Measurements from ENCODE around the gene EXOSC10.
"Not testable (repeated sequence)": the region's sequence is repeated elsewhere in the genome, so short reads cannot be mapped to it uniquely, and the experiment has no call there.

EXOSC10 gene

GRCh38 chr1:11107599-11107998 lies 7.9 kb upstream of the EXOSC10 start:
- no peak for DNase-seq

DNA sequence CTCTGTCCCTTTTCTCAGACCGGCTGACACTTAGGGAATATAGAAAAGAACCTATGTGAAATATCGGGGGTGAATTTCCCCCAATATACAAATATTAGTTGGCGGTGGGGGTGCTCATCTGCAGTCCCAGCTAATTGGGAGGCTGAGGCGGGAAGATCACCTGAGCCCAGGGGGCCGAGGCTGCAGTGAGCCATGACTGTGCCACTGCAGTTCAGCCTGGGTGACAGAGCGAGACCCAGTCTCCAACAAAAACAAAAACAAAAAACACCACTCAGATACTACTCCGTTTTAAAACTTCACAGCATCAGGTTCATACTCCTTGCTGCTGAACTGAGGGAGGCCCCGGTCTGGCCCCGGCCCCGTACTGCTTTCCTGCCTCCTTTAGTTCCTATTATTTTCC lies 5.9 kb upstream of the EXOSC10 start:
- DNase-seq = no peak

- DNase-seq = no peak
These were observed 1.7 kb upstream of the EXOSC10 start for GRCh38 chr1:11101347-11101746.

- DNase-seq = not testable (repeated sequence)
These were observed 1.1 kb upstream of the EXOSC10 start for GRCh38 chr1:11100806-11101205.

DNA sequence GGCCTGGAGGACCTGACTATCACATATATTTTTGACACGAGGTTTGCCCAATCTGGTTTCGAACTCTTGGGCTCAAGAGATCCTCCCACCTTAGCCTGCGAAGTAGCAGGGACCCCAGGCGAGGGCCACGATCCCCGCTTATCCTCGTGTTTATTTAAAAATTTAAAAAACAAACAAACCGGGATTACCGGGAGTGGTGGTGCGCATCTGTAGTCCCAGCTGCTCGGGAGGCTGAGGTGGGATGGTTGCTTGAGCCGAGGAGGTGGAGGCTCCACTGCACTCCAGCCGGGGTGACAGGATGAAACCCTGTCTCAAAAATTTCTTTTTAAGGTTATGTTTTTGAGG lies 452 bp upstream of the EXOSC10 start:
- no peak for DNase-seq

GRCh38 chr1:11098931-11099309 lies 749 bp downstream of the EXOSC10 start:
- no peak for DNase-seq

GRCh38 chr1:11083784-11084183 lies 15.9 kb downstream of the EXOSC10 start:
- DNase-seq = not testable (repeated sequence)

DNA sequence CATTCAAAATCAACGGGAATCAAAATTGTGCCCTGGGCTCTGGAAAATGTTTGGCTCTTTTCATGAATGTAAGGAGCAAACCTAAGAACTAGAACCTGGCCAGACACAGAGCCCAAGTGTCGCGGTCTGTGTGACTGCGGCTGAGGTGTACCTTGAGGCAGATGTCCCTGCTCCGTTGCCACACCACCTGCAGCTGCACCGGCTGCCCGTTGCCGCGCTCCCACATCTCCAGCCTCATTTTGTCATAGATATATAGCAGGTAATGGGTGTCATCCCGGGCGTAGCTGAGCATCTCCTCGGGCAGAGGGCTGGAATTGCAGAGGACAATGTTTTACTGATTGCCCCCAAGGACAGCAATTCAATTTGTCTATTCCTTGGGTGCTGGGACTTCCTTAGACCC lies 18.7 kb downstream of the EXOSC10 start:
- no peak for DNase-seq

- DNase-seq = no peak
These were observed 21.0 kb downstream of the EXOSC10 start for GRCh38 chr1:11078631-11079030.

DNA sequence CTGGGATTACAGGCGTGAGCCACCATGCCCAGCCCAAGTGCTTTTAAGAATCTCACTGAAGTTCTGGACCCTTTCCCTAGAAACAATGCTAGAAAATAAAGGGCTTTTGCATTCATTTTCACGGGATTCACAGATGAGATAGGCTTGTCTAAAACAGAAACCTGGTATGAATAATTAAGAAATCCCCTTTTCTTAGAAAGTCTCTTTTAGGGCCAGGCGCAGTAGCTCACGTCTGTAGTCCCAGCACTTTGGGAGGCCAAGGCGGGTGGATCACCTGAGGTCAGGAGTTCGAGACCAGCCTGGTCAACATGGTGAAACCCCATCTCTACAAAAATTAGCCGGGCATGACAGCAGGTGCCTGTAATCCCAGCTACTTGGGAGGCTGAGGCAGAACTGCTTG lies 26.3 kb downstream of the EXOSC10 start:
- not testable (repeated sequence) for DNase-seq

- no peak for DNase-seq
These were observed 27.3 kb downstream of the EXOSC10 start for GRCh38 chr1:11072216-11072917.

- no peak for DNase-seq
These were observed 28.0 kb downstream of the EXOSC10 start for GRCh38 chr1:11071463-11072215.

- DNase-seq = no peak
These were observed 28.8 kb downstream of the EXOSC10 start for GRCh38 chr1:11070876-11071275.

DNA sequence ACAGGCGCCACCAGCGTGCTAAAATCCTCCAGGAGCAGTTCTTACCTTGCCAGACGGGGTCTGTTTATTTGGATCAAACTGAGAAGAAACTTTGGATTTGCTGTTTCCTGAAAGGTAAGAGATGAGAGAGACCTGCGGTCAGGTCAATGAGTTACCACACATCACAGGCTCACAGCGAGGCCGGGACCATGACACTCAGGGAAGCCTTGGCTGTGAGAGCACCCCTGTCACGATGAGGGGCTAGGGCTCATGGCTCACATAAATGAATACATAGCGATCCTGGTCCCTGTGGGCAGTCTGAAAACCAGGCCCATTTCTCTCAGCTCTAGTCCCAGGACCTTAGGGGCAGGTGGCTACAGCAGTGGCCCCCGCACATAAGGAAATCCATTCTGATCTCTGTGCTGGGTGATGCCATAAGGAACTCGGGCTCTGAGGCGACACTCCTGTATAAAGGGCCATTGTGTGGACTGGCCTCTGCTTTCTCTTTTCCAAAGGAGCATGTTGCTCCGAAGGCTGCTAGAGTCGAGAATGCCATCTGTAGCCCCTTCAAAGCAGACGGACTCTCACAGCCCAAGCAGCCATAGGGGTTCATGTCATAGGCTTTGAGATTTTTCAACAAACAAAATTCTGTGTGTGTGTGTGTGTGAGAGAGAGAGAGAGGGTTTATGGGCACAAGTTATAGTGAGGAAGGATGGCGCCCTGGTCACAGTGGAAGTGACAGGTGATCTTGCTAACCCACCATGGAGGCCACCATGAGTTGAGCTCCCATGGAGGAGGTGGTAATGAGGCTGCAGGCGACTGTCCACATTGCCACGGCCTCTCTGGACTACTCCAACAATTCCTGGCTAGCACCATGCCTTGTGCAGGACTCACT lies 30.8 kb downstream of the EXOSC10 start:
- no peak for DNase-seq

- no peak for DNase-seq
These were observed 31.7 kb downstream of the EXOSC10 start for GRCh38 chr1:11067716-11068599.

DNA sequence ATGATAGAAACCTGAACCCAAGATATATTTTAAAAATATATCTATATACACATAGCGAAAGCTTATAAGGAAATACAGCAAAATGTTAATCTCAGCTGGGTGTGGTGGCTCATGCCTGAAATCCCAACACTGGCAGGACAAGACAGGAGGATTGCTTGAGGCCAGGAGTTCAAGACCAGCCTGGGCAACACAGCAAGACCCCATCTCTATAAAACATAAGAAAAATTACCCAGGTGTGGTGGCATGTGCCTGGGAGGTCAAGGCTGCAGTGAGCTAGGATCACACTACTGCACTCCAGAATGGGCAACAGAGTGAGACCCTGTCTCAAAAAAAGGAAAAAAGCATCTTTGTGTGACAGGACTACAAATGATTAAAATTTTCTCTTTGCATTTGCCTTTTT lies 33.9 kb downstream of the EXOSC10 start:
- DNase-seq = no peak

DNA sequence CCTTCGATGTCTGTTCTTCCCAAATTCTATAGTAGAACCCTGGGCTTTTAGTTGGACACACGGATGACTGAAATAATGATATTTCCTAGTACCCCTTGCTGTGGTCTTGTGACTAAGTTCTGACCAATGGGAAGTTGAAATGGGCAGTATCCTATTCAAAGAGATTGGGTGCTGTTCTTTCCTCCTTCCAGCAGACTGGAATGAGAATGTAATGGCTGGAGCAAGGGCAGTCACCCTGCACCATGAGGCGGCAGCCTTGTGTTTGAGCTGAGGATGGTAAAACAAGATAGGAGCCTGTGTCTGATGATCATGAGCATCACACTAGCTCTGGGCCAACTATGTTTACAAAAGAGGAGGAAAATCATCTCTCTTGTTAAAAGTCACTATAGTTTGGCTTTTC lies 34.7 kb downstream of the EXOSC10 start:
- DNase-seq = no peak

GRCh38 chr1:11063937-11064537 lies 35.6 kb downstream of the EXOSC10 start:
- DNase-seq = not testable (repeated sequence)

- DNase-seq = no peak
These were observed 36.7 kb downstream of the EXOSC10 start for GRCh38 chr1:11062965-11063401.

GRCh38 chr1:11061652-11062365 lies 37.9 kb downstream of the EXOSC10 start:
- no peak for DNase-seq
